ENCODE measurements around the gene AMER2. TPM values are rescaled to one million over a fixed set of nuclear protein-coding genes. Genes with fewer than 3 reads are reported as not detected.

AMER2 gene, protein sequence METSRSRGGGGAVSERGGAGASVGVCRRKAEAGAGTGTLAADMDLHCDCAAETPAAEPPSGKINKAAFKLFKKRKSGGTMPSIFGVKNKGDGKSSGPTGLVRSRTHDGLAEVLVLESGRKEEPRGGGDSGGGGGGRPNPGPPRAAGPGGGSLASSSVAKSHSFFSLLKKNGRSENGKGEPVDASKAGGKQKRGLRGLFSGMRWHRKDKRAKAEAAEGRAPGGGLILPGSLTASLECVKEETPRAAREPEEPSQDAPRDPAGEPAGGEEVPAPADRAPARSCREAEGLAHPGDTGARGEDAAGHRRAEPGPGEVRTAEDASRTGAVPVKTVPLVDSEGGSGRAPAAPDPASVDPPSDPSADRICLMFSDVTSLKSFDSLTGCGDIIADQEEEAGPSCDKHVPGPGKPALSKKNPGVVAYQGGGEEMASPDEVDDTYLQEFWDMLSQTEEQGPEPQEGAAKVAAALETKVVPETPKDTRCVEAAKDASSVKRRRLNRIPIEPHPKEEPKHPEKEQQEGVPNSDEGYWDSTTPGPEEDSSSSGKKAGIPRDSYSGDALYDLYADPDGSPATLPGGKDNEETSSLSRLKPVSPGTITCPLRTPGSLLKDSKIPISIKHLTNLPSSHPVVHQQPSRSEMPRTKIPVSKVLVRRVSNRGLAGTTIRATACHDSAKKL
- total RNA-seq: not detected in 2 replicates

GRCh38 chr13:25171517-25172302 lies at the start of gene AMER2:
TSS of gene AMER2 (minus strand) at chr13:25172288. CDS start at chr13:25171619, 669 bp downstream.

Small RNA genes within 50 kb of the gene (small RNA-seq; reads per million reads assigned to genes)
- gene AL359757.1 (not detected), gene AL359757.2 (not detected)

Other genes starting within 250 kb of the AMER2 start
- 0.12 and 0.16 TPM in 2 replicates for gene PABPC3, start 76.2 kb downstream of the AMER2 start, total RNA-seq
- 26.1 and 28.1 TPM in 2 replicates for gene MTMR6, start 115.2 kb upstream of the AMER2 start, total RNA-seq
- gene NUP58, start 129.3 kb upstream of the AMER2 start, total RNA-seq: 36.3 and 59.4 TPM in 2 replicates
- gene ATP8A2, start 199.7 kb upstream of the AMER2 start, total RNA-seq: under 0.01 and 0.16 TPM in 2 replicates

Data from hair follicle dermal papilla cell (primary cell).